HG03439 (cell line): ENCODE measurements around the gene INSRR.

Experiments used
- ATAC-seq: cut with Tn5 transposase; IDR thresholded peaks from one replicate; pipeline ENCODE4 v1.9.1; 2021; ENCODE audit warnings: mild to moderate bottlenecking, moderate library complexity; ENCODE audit not compliant: unreplicated experiment

Gene INSRR

DNA sequence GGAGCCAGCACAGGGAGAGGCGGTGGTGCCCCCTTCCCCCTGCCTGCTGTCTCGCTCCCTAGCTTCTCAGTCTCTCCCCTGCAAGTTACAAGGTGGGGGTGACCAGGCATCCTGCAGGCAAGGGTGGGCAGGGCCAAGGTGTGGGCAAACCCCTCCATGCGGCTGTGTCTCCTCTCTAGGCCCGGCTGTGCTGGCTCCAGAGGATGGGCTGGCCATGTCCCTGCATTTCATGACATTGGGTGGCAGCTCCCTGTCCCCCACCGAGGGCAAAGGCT is 16.4 kb upstream of the INSRR start:
- ATAC-seq, result no peak

DNA sequence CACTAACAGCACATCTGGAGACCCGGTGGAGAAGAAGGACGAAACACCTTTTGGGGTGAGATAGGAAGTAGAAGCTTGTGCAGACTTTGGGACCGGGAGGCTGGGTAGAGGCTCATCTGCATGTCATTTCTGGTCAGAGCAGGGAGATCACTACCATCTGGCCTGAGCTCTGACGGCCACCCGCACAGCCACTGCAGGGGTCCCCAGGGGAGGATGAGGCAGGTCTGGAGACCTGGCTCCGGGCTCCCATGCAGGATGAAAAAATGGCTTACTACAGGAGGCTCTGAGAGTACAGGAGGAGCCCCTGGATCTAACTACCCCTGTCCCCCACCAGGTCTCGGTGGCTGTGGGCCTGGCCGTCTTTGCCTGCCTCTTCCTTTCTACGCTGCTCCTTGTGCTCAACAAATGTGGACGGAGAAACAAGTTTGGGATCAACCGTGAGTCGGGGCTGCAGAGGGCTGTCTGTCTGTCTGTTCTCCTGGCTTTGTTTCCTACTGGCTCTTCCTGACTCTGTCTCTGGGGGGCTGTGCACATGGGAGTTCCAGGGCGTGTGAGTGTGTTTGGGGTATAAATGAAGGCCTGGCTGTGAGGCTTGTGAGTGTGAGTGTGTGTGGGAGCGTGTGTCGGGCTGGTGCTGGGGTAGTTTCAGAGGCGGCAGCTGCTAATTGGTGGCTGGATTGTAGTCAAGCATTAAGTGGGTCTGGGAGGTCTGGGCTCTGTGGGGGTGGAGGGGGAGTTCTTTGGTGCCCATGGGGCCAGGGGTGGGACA is 15.8 kb upstream of the INSRR start:
- ATAC-seq, result no peak

DNA sequence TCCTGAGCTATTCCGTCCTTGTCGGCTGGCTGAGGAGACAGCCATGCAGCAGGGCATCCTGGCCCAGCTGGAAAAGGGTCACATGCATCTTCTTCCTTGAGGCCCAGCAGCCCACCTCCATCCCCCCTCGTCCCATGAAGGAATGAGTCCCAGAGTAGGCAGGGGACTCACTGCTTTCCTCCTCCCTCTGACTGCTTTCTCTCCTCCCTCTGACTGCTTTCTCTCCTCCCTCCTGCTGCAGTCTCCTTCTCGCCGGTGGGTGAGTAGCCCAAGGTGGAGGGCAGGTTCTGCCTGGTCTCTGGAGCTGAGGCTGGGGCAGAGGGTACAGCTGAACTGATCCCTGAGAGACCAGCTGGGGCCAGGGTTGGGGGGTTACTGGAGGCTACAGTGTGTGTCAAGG is 15.2 kb upstream of the INSRR start:
- no peak for ATAC-seq

DNA sequence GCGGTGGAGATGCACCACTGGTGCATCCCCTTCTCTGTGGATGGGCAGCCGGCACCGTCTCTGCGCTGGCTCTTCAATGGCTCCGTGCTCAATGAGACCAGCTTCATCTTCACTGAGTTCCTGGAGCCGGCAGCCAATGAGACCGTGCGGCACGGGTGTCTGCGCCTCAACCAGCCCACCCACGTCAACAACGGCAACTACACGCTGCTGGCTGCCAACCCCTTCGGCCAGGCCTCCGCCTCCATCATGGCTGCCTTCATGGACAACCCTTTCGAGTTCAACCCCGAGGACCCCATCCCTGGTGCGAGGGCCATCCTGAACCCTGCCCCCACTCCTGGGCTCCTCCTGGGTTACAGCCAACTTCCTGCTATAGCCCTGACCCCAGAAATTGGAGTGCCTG is 14.7 kb upstream of the INSRR start:
- ATAC-seq, result no peak

DNA sequence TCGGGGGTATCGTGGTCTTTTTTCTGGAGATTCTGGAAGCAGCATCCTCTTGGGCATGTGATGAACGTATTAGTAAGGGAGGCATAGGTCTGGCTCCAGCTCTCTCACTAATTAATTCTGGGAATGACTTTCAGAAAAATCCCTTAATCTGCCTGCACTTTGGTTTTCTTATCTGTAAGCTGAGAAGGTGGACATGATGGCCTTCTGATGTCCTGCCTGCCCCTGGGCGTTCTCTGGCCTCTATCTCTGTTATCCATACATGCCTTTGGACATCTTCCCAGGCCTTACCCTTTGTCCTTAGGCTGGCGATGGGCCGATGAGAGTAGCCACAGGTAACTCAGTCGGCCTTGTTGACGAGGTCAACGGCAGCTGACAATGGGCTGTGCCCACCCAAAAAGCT is 10.5 kb upstream of the INSRR start:
- ATAC-seq, result no peak

DNA sequence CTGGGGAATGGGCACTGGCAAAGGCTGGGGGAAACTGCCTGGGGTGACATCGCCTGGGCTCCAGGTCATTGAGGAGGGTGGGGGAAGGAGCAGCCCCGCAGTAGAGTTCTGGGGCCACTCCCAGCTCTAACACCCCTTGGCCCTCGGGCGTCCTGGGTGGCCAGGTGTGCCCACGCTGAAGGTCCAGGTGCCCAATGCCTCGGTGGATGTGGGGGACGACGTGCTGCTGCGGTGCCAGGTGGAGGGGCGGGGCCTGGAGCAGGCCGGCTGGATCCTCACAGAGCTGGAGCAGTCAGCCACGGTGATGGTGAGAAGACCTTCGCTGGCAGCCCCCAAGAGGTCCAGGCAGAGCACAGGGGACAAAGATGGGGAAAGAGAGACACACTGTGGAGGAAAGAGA is 9.4 kb upstream of the INSRR start:
- ATAC-seq, result no peak

DNA sequence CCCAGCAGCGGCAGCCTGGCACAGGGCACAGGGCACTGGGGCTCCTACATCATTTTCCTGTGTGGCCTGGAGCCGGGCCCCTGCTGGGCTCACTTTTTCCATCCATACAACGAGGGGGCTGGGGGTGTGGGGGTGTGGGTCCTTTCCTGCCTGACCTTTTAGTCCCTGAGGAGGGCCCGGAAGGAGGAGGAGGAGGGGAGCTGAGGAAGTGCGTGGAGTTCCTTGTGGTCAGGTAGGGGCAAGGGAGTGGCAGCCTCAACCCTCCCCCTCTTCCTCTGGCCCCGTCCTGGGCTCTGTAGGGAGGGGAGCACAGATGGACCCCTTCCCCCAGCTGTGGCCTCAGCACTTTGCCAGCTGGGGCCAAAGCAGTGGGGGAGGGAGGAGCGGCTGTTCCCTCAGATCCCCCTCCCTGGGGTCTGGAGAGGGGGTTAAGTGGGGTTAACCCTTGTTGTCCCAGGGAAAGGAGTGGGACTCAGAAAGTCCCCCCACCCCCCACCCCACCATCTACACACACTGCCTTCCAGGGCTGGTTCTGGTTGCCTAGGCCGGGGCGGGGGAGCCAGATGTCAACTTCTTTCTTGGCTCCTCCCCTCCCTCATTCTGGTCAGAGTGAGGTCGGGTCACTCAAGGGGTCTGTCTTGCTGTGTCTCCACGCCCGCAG is 7.5 kb upstream of the INSRR start:
- ATAC-seq, result no peak

DNA sequence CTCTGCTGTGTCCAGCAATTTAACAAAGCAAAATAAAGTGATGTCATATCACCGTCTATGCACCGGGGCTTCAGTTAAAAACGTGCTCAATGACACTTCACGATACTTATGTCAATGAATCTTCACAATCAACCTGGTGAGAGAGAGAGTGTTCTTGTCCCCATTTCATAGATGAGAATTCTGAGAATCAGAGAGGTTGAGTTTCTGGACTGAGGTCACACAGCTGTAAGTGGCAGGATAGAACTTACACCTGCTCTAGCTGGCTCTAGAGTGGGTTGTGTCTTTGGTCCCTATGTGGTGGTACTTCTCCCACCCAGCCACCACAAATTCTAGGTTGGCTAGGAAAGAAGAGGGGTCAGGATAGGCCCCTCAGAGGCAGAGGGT is 6.9 kb upstream of the INSRR start:
- no peak for ATAC-seq

DNA sequence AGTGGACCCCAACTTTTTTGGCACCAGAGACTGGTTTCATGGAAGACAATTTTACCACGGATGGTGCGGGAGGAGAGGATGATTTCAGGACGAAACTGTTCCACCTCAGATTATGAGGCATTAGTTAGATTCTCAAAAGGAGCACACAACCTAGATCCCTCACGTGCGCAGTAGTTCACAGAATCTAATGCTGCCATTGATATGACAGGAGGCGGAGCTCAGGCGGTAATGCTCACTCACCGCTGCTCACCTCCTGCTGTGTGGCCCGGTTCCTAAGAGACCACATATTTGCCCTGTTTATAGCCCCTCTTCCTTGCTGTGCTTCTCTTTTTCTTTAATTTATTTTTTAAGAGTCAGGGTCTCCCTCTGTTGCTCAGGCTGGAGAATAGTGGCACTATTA is 6.3 kb upstream of the INSRR start:
- ATAC-seq, result no peak

DNA sequence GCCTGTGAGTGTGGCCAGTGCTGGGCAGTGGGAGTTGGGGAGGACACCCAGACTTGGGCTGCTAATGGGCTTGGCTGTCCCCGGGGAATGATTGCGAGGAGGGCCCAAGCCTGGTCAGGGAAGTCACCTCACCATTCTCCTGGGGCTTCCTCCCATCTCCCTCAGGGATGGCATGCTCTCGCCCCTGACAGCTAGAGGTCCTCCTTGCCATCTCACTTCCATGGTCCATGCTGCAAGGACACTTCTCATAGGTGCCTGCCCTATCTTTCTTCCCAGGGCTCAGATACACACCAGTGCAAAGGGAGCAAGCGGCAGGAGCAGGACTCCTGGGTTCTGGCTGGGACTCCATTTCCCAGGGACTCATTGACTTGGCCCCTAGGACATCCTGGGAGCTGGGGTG is 5.9 kb upstream of the INSRR start:
- ATAC-seq, result no peak

DNA sequence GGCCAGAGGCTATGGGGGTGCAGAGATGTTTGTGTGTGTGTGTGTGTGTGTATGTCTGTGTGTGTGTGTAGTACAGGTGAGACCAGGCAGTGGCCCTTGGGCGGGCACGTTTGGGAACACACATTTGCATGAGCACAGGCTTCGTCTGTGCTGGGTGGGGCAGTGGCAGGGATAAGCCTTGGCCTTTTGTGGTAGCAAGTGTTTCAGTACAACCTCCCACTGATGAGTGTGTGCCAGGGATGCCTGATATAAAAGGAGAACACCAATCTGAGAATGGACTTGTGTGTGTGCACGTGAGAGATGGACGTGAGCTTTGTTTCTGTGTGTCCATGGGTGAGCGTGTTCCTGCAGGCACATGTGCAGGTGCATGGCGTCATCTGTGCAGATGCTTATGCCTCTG is 4.7 kb upstream of the INSRR start:
- ATAC-seq, result no peak

DNA sequence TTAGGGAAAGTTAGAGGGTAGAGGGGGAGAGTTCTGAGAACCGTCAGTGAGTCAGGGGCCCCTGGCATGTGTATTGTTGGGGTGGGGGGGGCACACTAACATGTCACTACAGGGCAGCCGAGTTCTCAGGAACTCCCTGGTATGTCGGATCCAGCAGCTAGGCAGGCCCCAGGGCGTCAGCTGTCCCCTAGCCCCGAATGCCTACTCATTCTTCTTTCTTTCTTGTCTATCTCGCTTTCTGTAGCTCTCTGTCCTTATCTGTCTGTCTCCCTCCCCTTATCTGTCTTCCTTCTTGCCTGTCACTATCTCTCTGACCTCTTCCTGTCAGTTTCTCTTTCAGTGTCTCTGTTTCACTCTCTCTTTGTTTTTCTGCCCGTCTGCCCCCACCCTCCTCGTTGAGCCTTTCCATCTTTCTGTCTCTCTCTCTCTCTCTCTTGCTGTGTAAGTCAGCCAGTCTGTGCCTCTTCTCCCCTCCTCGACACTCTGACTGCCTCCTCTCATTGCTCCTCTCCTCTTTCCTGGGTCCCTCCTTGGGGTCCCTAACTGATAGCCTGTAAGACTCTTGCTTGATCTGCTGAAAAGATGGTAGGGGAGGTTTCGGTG is 4.2 kb upstream of the INSRR start:
- ATAC-seq, result no peak

DNA sequence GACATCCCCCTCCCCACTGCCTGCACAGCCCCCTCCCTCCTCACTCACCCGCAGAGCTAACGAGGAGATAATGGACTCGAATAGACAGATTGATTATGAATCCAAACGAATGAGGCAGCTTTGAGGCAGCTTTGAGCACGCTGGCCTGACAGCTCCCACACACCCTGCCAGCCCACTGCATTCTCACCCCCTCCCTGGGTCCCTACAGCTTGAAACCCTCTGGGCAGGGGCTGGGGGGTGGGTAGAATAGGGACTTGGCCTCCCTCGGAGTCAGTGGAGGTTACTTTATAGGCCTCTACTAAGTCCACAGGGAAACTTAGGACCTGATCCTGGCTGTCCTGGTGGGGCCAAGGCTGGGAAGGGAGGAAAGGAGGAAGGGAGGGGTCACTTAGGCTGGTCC is 3.7 kb upstream of the INSRR start:
- ATAC-seq, result no peak

DNA sequence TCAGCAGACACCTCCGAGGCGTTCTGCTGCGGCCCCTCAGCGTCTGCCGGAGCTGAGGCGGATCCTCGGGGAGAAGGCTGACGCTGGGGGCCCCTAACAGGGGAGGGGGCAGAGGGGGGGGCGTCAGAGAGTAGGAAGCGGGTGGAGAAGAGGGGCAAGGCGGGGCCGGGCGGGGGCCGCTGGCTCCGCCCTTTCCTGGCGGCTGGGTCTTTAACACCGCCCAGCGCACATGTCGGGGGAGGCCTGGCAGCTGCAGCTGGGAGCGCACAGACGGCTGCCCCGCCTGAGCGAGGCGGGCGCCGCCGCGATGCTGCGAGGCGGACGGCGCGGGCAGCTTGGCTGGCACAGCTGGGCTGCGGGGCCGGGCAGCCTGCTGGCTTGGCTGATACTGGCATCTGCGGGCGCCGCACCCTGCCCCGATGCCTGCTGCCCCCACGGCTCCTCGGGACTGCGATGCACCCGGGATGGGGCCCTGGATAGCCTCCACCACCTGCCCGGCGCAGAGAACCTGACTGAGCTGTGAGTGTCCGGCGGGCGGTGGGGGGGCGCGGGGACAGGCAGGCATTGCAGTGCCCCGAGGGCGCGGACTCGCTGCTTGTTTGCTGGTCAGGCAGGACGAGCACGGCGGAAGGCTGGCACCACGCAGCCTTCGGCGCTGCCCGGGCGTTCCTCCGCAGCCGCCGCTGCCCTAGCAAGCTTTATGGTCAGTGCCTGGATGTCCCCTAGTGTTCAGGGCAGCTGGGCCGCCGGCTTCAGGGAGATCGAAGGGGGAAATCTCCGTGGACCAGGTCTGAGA is 1.9 kb upstream of the INSRR start, which contains the start of gene NTRK1:
NTRK1 (plus strand) TSS at position 238 of the 796 bp plus-strand sequence; CDS start at position 308, 70 bp downstream.
- no peak for ATAC-seq

DNA sequence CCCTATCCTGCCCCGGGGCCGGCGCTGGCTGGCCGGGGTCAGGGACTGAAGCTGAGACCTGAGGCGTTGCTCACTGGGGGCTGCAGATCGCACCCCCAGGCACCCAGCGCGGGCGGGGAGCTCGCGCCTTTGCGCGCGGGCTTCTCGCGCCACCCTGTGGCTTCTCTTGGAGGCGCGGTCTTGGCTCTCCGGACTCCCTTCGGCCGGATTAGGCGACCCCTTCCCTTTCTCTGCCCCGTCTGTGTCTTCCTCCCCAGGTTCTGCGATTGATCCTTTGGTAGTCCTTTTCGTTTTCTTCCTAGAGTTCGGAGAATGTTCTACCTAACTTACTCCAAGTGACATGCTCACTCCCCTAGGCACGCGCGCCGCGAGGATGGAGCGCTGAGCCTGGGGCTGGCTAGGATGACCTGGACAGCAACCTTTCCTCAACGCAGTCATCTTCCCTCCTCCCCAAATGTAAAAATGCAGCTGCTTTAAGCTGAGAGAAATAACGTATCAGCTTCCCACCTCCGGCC is 1.3 kb upstream of the INSRR start:
- no peak for ATAC-seq

DNA sequence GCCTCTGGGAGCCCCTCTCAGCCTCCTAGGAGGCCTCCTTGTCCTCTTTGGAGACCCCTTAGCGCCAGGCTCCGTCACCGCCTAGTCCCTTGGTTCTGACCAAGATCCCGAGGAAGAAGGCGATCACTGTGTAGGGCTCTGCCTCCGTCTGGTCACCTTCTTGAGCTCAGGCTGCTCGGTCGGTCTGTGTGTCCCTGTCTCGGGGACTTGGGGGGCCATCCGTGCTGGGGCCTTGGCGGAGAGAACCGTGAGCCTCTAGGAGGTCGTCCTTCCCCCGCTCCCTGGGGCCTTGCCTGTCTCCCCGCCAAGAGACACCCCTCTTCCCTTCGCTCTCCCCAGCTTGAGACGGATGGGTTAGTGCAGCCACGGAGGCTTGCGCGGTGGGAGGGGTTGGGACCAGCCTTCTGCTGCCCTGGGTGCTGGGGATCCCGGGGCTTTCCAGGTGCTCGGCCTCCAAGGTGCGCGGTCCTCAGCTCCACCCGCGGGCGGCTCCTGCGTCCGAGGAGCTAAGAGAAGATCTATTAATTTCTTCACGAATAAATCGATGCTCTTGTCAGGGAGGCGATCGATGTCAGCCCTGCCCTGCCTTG is 701 bp upstream of the INSRR start:
- no peak for ATAC-seq

DNA sequence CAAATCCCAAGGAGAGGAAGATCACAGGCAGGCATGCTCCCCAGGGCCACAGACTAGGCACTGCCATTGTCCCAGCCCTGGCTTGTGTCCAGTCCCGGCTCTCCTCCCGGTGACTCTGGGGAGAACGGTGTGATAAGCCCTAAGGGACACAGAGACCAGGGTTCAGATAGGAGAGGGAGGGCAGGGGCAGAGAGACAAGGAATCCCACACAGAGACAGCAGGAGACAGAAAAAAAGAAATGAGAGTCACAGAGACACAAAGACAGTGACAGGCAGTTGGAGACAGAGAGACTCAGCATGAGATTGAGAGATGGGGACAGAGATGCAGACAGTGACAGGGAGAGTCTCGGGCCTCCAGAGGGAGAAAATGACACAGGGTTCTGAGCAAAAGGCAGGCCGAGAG is 361 bp downstream of the INSRR start:
- ATAC-seq, result no peak

DNA sequence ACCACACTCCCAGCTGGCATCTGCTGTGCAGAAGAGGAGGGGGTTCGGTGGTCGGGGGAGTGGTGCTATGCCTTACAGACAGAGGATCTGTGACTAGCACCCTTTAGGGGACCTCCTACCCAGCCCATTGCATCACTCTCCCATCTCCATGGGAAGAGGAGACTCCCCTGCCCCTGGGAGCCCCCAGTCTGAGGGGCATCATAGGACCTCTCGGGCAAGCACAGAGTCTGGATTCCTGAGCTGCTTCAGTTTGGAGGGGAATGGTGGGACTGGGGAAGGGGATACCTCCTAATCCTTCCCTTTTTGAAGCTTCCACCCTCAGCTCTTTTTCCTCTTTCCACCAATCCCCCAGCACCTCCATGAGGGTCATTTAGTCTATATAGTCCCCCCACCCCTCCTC is 1.4 kb downstream of the INSRR start:
- no peak for ATAC-seq

DNA sequence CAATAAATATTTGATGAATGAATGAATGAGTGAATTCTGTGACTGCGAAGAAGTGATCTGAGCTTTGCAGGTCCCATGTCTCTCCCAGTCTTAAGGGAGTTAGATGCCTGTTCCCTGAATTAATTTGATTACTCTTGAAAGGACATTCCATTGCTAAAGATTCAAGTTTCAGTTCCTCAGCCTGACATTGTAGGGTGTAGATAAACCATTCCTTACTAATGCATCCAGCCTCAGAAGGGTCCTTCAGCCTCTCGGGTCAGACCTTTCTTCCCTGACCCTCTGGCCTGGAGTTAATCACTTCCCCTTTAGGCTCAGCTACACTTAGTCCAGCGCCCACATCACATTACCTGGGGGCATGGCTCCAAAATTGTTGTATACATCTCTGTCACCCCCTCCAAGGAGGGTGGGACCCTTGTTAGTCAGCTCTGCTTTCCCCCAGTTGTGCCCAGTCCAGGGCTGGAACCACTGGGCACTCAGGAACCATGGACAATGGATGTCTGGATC is 2.6 kb downstream of the INSRR start:
- no peak for ATAC-seq

DNA sequence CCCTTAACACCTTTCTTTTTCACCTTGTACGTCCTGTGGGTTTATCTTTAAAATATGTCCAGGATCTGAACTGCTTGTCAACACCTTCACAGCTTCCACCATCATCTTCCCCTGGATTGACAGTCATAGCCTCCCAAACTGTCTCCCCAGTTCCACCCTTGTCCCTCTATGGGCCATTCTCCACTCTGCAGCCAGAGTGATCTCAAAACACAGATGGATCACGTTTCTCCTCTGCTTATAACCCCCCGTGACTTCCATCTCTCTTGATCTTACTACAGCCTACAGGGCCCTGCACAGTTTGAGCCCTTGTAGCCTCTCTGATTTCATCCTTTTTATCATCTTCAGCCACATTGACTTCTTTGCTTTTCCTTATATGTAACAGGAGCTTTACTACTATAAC is 4.3 kb downstream of the INSRR start:
- no peak for ATAC-seq

DNA sequence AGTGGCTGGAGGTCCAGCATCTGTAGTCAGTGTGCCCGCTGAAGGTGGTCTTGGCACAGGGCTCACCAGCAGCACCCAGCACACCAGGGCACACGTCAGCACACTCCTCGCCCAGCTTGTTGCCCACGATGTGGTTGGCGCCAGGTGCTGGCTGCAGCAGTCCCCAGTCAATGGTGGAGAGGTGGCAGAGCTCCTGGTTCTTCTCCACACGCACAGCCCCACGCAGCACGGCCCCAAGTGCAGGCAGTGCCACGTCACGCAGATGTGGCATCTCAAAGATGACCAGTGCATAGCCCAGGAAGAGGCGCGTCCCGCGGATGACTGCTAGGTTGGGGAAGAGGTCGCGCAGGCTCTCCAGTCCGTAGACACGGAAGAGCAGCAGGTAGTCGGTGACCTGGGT is 5.2 kb downstream of the INSRR start:
- ATAC-seq, result no peak
